Hepatic stellate cell (primary cell): ENCODE measurements around the gene CYP21A2.

ENCODE experiments used
- DNase-seq: peaks from one replicate; pipeline ENCODE4 v3.0.0; 2011; ENCODE audit warnings: low spot score

Gene CYP21A2

GRCh38 chr6:32083812-32084768, 45.9 kb downstream of the CYP21A2 start:
- DNase-seq: no peak

- DNase-seq: no peak
Observed at GRCh38 chr6:32084780-32085179, 46.6 kb downstream of the CYP21A2 start.

- no peak for DNase-seq
Observed at GRCh38 chr6:32085759-32086459, 47.7 kb downstream of the CYP21A2 start.

- peak; percentile 96 for DNase-seq
Observed at GRCh38 chr6:32086661-32087573, 48.7 kb downstream of the CYP21A2 start.

GRCh38 chr6:32087574-32088486, 49.6 kb downstream of the CYP21A2 start:
- no peak for DNase-seq

- no peak for DNase-seq
Observed at GRCh38 chr6:32088487-32089049, 50.4 kb downstream of the CYP21A2 start.

GRCh38 chr6:32089082-32089828, 51.0 kb downstream of the CYP21A2 start:
- DNase-seq: no peak
